CD4-positive, alpha-beta memory T cell (primary cell): ENCODE results near the gene NPHP4. TPM values are rescaled to one million over a fixed set of nuclear protein-coding genes. Genes with fewer than 3 reads are reported as not detected.

Source experiments
- CTCF ChIA-PET: fragments of 350-600 bp; sonication (Branson Sonifier 250); formaldehyde crosslinking; loops from one replicate; lab custom pipeline; 2021; ENCODE audit warnings: inconsistent platforms; ENCODE audit not compliant: partially characterized antibody; lab: Charles Lee
- POLR2A ChIA-PET: fragments of 350-600 bp; sonication (Branson Sonifier 250); formaldehyde crosslinking; loops from one replicate; lab custom pipeline; 2021; ENCODE audit not compliant: partially characterized antibody; lab: Charles Lee
- DNase-seq, 5 donors: peaks; one replicate each; pipeline versions ENCODE4 v3.0.0 to v3.0.0-alpha.2; 2020 to 2022; ENCODE audit warnings: mixed read lengths in 1 of 5
- H3K27ac ChIP-seq: one replicate; pipeline ENCODE4 v1.7.0; 2013; ENCODE audit warnings: low read depth, low read length
- H3K27me3 ChIP-seq: 2 replicates; pipeline ENCODE4 v1.7.0; 2013; ENCODE audit warnings: mild to moderate bottlenecking, low read length, moderate library complexity; ENCODE audit not compliant: insufficient read depth
- H3K36me3 ChIP-seq: 2 replicates; pipeline ENCODE4 v1.7.0; 2013; ENCODE audit warnings: mild to moderate bottlenecking, low read length, moderate library complexity; ENCODE audit not compliant: insufficient read depth
- H3K4me1 ChIP-seq: 2 replicates; pipeline ENCODE4 v1.7.0; 2013; ENCODE audit warnings: mild to moderate bottlenecking, low read length, moderate library complexity; ENCODE audit not compliant: insufficient read depth
- H3K4me3 ChIP-seq, 2 donors: one replicate each; pipeline ENCODE4 v1.7.0; 2013; ENCODE audit warnings: low read length in 2 of 2, mild to moderate bottlenecking in 1 of 2
- H3K9me3 ChIP-seq, 2 donors: one replicate each; pipeline ENCODE4 v1.7.0; 2013; ENCODE audit warnings: low read length in 2 of 2, control low read depth in 1 of 2; ENCODE audit not compliant: control insufficient read depth in 1 of 2
- H3K27ac Mint-ChIP-seq, 7 donors: one replicate each; pipeline ENCODE4 v1.8.0; 2020 to 2021; ENCODE audit warnings: mixed read lengths in 7 of 7, mild to moderate bottlenecking in 6 of 7, inconsistent platforms in 3 of 7, moderate library complexity in 3 of 7
- H3K27me3 Mint-ChIP-seq, 2 donors: one replicate each; pipeline ENCODE4 v1.8.0; 2020 to 2021; ENCODE audit warnings: mixed read lengths in 2 of 2
- H3K36me3 Mint-ChIP-seq, 2 donors: one replicate each; pipeline ENCODE4 v1.8.0; 2020 to 2021; ENCODE audit warnings: mixed read lengths in 2 of 2, inconsistent platforms in 1 of 2, mild to moderate bottlenecking in 1 of 2
- H3K4me1 Mint-ChIP-seq, 4 donors: one replicate each; pipeline ENCODE4 v1.8.0; 2020 to 2021; ENCODE audit warnings: mixed read lengths in 4 of 4, mild to moderate bottlenecking in 1 of 4
- H3K4me3 Mint-ChIP-seq, 8 donors: one replicate each; pipeline ENCODE4 v1.8.0; 2020 to 2021; ENCODE audit warnings: mixed read lengths in 8 of 8, mild to moderate bottlenecking in 7 of 8, moderate library complexity in 6 of 8, inconsistent platforms in 3 of 8
- H3K9me3 Mint-ChIP-seq, 8 donors: one replicate each; pipeline ENCODE4 v1.8.0; 2020 to 2021; ENCODE audit warnings: mixed read lengths in 8 of 8, mild to moderate bottlenecking in 5 of 8, inconsistent platforms in 3 of 8, moderate library complexity in 1 of 8
- intact Hi-C: fragments of 100-400 bp; cut with micrococcal nuclease; formaldehyde crosslinking; loops from one replicate; pipeline ENCODE4 v1.15.1; 2023
- polyA plus RNA-seq, 2 donors: library from polyadenylated mRNA; unstranded; fragments of 300-500 nt; fragmentation: Illumina TruSeq; gene quantifications; one replicate each; pipeline ENCODE4 v1.2.3, GENCODE V29; 2021
- total RNA-seq, 2 experiments: library from RNA; stranded (reverse); gene quantifications; one replicate each; pipeline ENCODE4 v1.2.3, GENCODE V29; 2021

The NPHP4 gene
- total and polyA plus RNA-seq, 4 experiments from 2014 or later: 1.0 to 9.6 (median 4.3) TPM

GRCh38 chr1:5842679-5843078 lies 149.5 kb downstream of the NPHP4 start:
- H3K36me3 Mint-ChIP-seq: no peaks in the 10 kb centered on the region
- ChIA-PET CTCF (no interaction called here), POLR2A (no interaction called here)
- Histone ChIP-seq H3K4me1 (no peaks in the 10 kb centered on the region), H3K9me3 (no peaks in the 10 kb centered on the region), H3K27me3 (no peaks in the 10 kb centered on the region), H3K27ac (no peak overlapping the region), H3K4me3 (no peak overlapping the region), H3K36me3 (no peaks in the 10 kb centered on the region)
- no peak for DNase-seq
- H3K4me1 Mint-ChIP-seq: no peaks in the 10 kb centered on the region
- H3K27me3 Mint-ChIP-seq: peaks cover 0 to 3% of the 10 kb centered on the region in 2 donors
- H3K4me3 Mint-ChIP-seq: no peak overlapping the region
- H3K27ac Mint-ChIP-seq: no peak overlapping the region
- intact Hi-C loops: no loop called here
- H3K9me3 Mint-ChIP-seq: no peaks in the 10 kb centered on the region

- POLR2A ChIA-PET: no interaction called here
Observed at GRCh38 chr1:5840551-5841001, 151.6 kb downstream of the NPHP4 start.

GRCh38 chr1:5839881-5840550 lies 152.2 kb downstream of the NPHP4 start:
- intact Hi-C loops: no loop called here
- Histone ChIP-seq H3K4me3 (no peak overlapping the region), H3K27me3 (no peaks in the 10 kb centered on the region), H3K27ac (no peak overlapping the region), H3K36me3 (no peaks in the 10 kb centered on the region), H3K9me3 (no peaks in the 10 kb centered on the region), H3K4me1 (no peaks in the 10 kb centered on the region)
- no peaks in the 10 kb centered on the region for H3K36me3 Mint-ChIP-seq
- CTCF ChIA-PET: no interaction called here
- no peak overlapping the region for H3K4me3 Mint-ChIP-seq
- no peaks in the 10 kb centered on the region for H3K9me3 Mint-ChIP-seq
- peaks cover 7 to 8% of the 10 kb centered on the region in 2 donors for H3K27me3 Mint-ChIP-seq
- DNase-seq: no peak
- H3K27ac Mint-ChIP-seq: no peak overlapping the region
- POLR2A ChIA-PET: no interaction called here
- H3K4me1 Mint-ChIP-seq: no peaks in the 10 kb centered on the region

More at GRCh38 chr1:5840551-5841001, 151.6 kb downstream of the NPHP4 start:
- no peak for DNase-seq
- intact Hi-C loops: no loop called here
- Histone ChIP-seq H3K4me3 (no peak overlapping the region), H3K9me3 (no peaks in the 10 kb centered on the region), H3K36me3 (no peaks in the 10 kb centered on the region), H3K27me3 (no peaks in the 10 kb centered on the region), H3K4me1 (no peaks in the 10 kb centered on the region), H3K27ac (no peak overlapping the region)
- Mint-ChIP-seq H3K27me3 (peaks cover 5 to 6% of the 10 kb centered on the region in 2 donors), H3K9me3 (no peaks in the 10 kb centered on the region), H3K4me3 (no peak overlapping the region), H3K36me3 (no peaks in the 10 kb centered on the region), H3K4me1 (no peaks in the 10 kb centered on the region), H3K27ac (no peak overlapping the region)
- CTCF ChIA-PET: no interaction called here

GRCh38 chr1:5839161-5839880 lies 152.9 kb downstream of the NPHP4 start:
- Mint-ChIP-seq H3K36me3 (no peaks in the 10 kb centered on the region), H3K4me3 (no peak overlapping the region), H3K27ac (no peak overlapping the region), H3K27me3 (peaks cover 7 to 8% of the 10 kb centered on the region in 2 donors), H3K4me1 (no peaks in the 10 kb centered on the region), H3K9me3 (no peaks in the 10 kb centered on the region)
- ChIA-PET POLR2A (no interaction called here), CTCF (no interaction called here)
- Histone ChIP-seq H3K27ac (no peak overlapping the region), H3K9me3 (no peaks in the 10 kb centered on the region), H3K36me3 (no peaks in the 10 kb centered on the region), H3K4me1 (no peaks in the 10 kb centered on the region), H3K4me3 (no peak overlapping the region), H3K27me3 (no peaks in the 10 kb centered on the region)
- intact Hi-C loops: no loop called here
- DNase-seq: no peak

- H3K27ac ChIP-seq: no peak overlapping the region
- ChIA-PET CTCF (no interaction called here), POLR2A (no interaction called here)
- Mint-ChIP-seq H3K4me3 (no peak overlapping the region), H3K36me3 (no peaks in the 10 kb centered on the region), H3K4me1 (no peaks in the 10 kb centered on the region), H3K27ac (no peak overlapping the region), H3K27me3 (peaks cover 7 to 8% of the 10 kb centered on the region in 2 donors), H3K9me3 (no peaks in the 10 kb centered on the region)
- intact Hi-C loops: no loop called here
- H3K4me1 ChIP-seq: no peaks in the 10 kb centered on the region
- no peaks in the 10 kb centered on the region for H3K9me3 ChIP-seq
- H3K27me3 ChIP-seq: no peaks in the 10 kb centered on the region
- H3K36me3 ChIP-seq: no peaks in the 10 kb centered on the region
- H3K4me3 ChIP-seq: no peak overlapping the region
- no peak for DNase-seq
Observed at GRCh38 chr1:5837976-5838653, 154.1 kb downstream of the NPHP4 start.

GRCh38 chr1:5836776-5837440 lies 155.3 kb downstream of the NPHP4 start:
- no peaks in the 10 kb centered on the region for H3K27me3 ChIP-seq
- ChIA-PET POLR2A (no interaction called here), CTCF (no interaction called here)
- Mint-ChIP-seq H3K9me3 (no peaks in the 10 kb centered on the region), H3K4me3 (no peak overlapping the region), H3K4me1 (no peaks in the 10 kb centered on the region), H3K36me3 (no peaks in the 10 kb centered on the region), H3K27ac (no peak overlapping the region), H3K27me3 (peaks cover 7 to 8% of the 10 kb centered on the region in 2 donors)
- H3K4me1 ChIP-seq: no peaks in the 10 kb centered on the region
- no peaks in the 10 kb centered on the region for H3K36me3 ChIP-seq
- H3K4me3 ChIP-seq: no peak overlapping the region
- DNase-seq: no peak
- no peak overlapping the region for H3K27ac ChIP-seq
- intact Hi-C loops: no loop called here
- no peaks in the 10 kb centered on the region for H3K9me3 ChIP-seq

GRCh38 chr1:5835179-5835562 lies 157.1 kb downstream of the NPHP4 start:
- H3K4me1 Mint-ChIP-seq: no peaks in the 10 kb centered on the region
- H3K27me3 Mint-ChIP-seq: peaks cover 7 to 8% of the 10 kb centered on the region in 2 donors
- H3K4me3 ChIP-seq: no peak overlapping the region
- H3K9me3 ChIP-seq: no peaks in the 10 kb centered on the region
- no peaks in the 10 kb centered on the region for H3K36me3 ChIP-seq
- H3K27ac Mint-ChIP-seq: no peak overlapping the region
- CTCF ChIA-PET: no interaction called here
- no peaks in the 10 kb centered on the region for H3K27me3 ChIP-seq
- no peak overlapping the region for H3K4me3 Mint-ChIP-seq
- H3K9me3 Mint-ChIP-seq: no peaks in the 10 kb centered on the region
- H3K36me3 Mint-ChIP-seq: no peaks in the 10 kb centered on the region
- DNase-seq: no peak
- no peak overlapping the region for H3K27ac ChIP-seq
- POLR2A ChIA-PET: no interaction called here
- intact Hi-C loops: no loop called here
- no peaks in the 10 kb centered on the region for H3K4me1 ChIP-seq
